Measurements from ENCODE around the gene CNPPD1.

CNPPD1 gene

GRCh38 chr2:219160186-219161017 is 16.3 kb downstream of the CNPPD1 start, which contains the start of gene NHEJ1:
TSS of gene NHEJ1 (minus strand) at chr2:219160815. CDS start at chr2:219158362, 2,453 bp downstream.
- DNase-seq (ENCODE audit: low read depth): peak; percentile 90

GRCh38 chr2:219159771-219160185 is 16.9 kb downstream of the CNPPD1 start:
- DNase-seq (ENCODE audit: low read depth): no peak

- DNase-seq (ENCODE audit: low read depth): no peak
These were observed 18.1 kb downstream of the CNPPD1 start for GRCh38 chr2:219158586-219158985.

GRCh38 chr2:219158025-219158424 is 18.7 kb downstream of the CNPPD1 start:
- no peak for DNase-seq (ENCODE audit: low read depth)

- DNase-seq (ENCODE audit: low read depth): no peak
These were observed 19.3 kb downstream of the CNPPD1 start for GRCh38 chr2:219157396-219157795.

- peak; percentile 21 for DNase-seq (ENCODE audit: low read depth)
These were observed 21.6 kb downstream of the CNPPD1 start for GRCh38 chr2:219155054-219155644.

- no peak for DNase-seq (ENCODE audit: low read depth)
These were observed 27.1 kb downstream of the CNPPD1 start for GRCh38 chr2:219149667-219150066.

- no peak for DNase-seq (ENCODE audit: low read depth)
These were observed 34.4 kb downstream of the CNPPD1 start for GRCh38 chr2:219142329-219142728.

GRCh38 chr2:219140722-219141121 is 36.0 kb downstream of the CNPPD1 start:
- no peak for DNase-seq (ENCODE audit: low read depth)

GRCh38 chr2:219133976-219134375 is 42.7 kb downstream of the CNPPD1 start:
- no peak for DNase-seq (ENCODE audit: low read depth)

- DNase-seq (ENCODE audit: low read depth): no peak
These were observed 45.0 kb downstream of the CNPPD1 start for GRCh38 chr2:219131744-219132143.

GRCh38 chr2:219131327-219131726 is 45.4 kb downstream of the CNPPD1 start:
- no peak for DNase-seq (ENCODE audit: low read depth)

GRCh38 chr2:219129589-219129988 is 47.1 kb downstream of the CNPPD1 start:
- DNase-seq (ENCODE audit: low read depth): no peak

GRCh38 chr2:219128396-219128795 is 48.3 kb downstream of the CNPPD1 start:
- no peak for DNase-seq (ENCODE audit: low read depth)

- no peak for DNase-seq (ENCODE audit: low read depth)
These were observed 49.6 kb downstream of the CNPPD1 start for GRCh38 chr2:219127037-219127635.

GRCh38 chr2:219126555-219126954 is 50.2 kb downstream of the CNPPD1 start:
- DNase-seq (ENCODE audit: low read depth): no peak

- no peak for DNase-seq (ENCODE audit: low read depth)
These were observed 50.8 kb downstream of the CNPPD1 start for GRCh38 chr2:219125886-219126270.

GRCh38 chr2:219125225-219125885 is 51.4 kb downstream of the CNPPD1 start:
- DNase-seq (ENCODE audit: low read depth): no peak

GRCh38 chr2:219124381-219125110 is 52.2 kb downstream of the CNPPD1 start:
- DNase-seq (ENCODE audit: low read depth): peak; percentile 9

GRCh38 chr2:219123356-219124135 is 53.2 kb downstream of the CNPPD1 start:
- no peak for DNase-seq (ENCODE audit: low read depth)
